ENCODE data around the gene KCNMB2. TPM values are rescaled to one million over a fixed set of nuclear protein-coding genes. Genes with fewer than 3 reads are reported as not detected.

KCNMB2 gene
- total RNA-seq, 1 donor from 2014 or later = not detected

DNA sequence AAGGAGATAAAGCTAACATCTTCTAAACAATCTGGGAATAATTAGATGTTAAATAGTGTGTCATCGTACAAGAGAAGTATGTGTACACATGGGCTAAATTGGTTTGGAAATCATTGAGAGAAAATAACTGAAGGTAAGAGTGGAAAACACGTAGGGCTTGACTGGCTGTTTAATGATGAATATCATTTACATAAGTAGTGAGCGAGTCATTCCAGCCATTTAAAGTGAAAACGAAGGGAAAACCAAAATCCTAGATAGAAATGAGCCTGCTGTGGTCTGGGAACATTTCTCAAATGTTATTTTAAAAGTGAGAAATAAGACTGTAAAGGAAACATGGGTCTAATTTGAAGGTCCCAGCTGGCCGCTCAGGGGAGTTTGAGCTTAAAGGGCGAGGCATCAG, 41.9 kb upstream of the KCNMB2 start:
- Histone ChIP-seq H3K4me1 (no peaks in the 10 kb centered on the region), H3K27ac (no peak overlapping the region), H3K36me3 (no peaks in the 10 kb centered on the region), H3K9me3 (no peaks in the 10 kb centered on the region), H3K4me3 (no peak overlapping the region), H3K27me3 (no peaks in the 10 kb centered on the region)
- TF ChIP-seq, protein P1, sequence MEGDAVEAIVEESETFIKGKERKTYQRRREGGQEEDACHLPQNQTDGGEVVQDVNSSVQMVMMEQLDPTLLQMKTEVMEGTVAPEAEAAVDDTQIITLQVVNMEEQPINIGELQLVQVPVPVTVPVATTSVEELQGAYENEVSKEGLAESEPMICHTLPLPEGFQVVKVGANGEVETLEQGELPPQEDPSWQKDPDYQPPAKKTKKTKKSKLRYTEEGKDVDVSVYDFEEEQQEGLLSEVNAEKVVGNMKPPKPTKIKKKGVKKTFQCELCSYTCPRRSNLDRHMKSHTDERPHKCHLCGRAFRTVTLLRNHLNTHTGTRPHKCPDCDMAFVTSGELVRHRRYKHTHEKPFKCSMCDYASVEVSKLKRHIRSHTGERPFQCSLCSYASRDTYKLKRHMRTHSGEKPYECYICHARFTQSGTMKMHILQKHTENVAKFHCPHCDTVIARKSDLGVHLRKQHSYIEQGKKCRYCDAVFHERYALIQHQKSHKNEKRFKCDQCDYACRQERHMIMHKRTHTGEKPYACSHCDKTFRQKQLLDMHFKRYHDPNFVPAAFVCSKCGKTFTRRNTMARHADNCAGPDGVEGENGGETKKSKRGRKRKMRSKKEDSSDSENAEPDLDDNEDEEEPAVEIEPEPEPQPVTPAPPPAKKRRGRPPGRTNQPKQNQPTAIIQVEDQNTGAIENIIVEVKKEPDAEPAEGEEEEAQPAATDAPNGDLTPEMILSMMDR (IDR thresholded peaks at IDR 0.05) = no peak
- intact Hi-C loops (cut with DNase I) = no loop called here
- DNase-seq (ENCODE audit: low spot score in 2 of 2) = no peak

DNA sequence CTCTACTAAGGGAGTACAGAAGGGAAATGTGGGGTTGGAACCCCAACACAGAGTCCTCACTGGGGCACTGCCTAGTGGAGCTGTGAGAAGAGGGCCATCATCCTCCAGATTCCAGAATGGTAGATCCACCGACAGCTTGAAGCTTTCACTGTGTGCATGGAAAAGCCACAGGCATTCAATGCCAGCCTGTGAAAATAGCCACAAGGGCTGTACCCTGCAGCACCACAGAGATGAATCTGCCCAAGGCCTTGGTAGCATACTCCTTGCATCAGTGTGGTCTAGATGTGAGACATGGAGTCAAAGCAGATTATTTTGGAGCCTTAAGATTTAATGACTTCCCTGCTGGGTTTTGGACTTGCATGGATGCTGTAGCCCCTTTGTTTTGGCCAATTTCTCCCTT, 39.3 kb upstream of the KCNMB2 start:
- intact Hi-C loops (cut with DNase I) = no loop called here
- Histone ChIP-seq H3K36me3 (no peaks in the 10 kb centered on the region), H3K4me1 (no peaks in the 10 kb centered on the region), H3K27ac (no peak overlapping the region), H3K9me3 (no peaks in the 10 kb centered on the region), H3K27me3 (no peaks in the 10 kb centered on the region), H3K4me3 (no peak overlapping the region)
- TF ChIP-seq, protein P1 (IDR thresholded peaks at IDR 0.05) = no peak
- DNase-seq (ENCODE audit: low spot score in 2 of 2) = no peak

DNA sequence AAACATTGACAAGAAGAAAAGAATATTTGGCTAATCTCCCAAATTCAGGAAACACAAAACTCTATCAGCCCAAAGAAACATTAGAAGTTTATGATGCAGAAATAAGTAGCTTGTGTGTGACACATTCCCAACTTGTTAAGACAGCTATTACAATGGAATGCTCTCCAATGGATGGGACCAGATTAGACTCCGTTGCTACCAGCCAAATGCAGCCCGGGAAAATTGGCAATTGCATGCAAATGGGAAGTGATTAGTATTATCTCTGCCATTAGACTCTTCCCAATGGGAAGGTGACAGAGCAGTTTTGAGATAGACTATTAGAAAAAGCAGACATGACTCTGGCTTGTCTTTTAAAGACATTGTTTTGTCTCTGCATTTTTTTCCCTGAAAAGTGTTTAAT, 37.4 kb upstream of the KCNMB2 start:
- Histone ChIP-seq H3K4me1 (no peaks in the 10 kb centered on the region), H3K36me3 (no peaks in the 10 kb centered on the region), H3K9me3 (no peaks in the 10 kb centered on the region), H3K27me3 (no peaks in the 10 kb centered on the region), H3K27ac (no peak overlapping the region), H3K4me3 (no peak overlapping the region)
- TF ChIP-seq, protein P1 (IDR thresholded peaks at IDR 0.05) = no peak
- DNase-seq (ENCODE audit: low spot score in 2 of 2) = no peak
- intact Hi-C loops (cut with DNase I) = no loop called here

DNA sequence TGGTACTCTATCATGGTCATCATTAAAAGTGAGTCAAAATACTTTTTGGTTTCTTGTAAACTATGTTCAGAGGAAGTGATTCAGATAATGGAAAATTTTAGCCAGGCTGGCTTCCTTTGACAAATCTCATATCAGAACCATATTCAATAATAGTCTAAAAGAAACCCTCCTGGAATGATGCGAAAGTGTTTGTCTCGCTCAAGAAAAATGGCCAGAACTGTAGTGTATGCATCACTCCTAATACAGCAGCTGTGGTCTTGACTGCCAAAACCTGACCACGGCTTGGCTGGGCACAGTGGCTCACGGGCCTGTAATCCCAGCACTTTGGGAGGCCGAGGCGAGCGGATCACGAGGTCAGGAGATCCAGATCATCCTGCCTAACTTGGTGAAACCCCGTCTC, 35.6 kb upstream of the KCNMB2 start:
- intact Hi-C loops (cut with DNase I) = no loop called here
- TF ChIP-seq, protein P1 (IDR thresholded peaks at IDR 0.05) = no peak
- Histone ChIP-seq H3K36me3 (no peaks in the 10 kb centered on the region), H3K9me3 (no peaks in the 10 kb centered on the region), H3K27me3 (no peaks in the 10 kb centered on the region), H3K4me1 (no peaks in the 10 kb centered on the region), H3K4me3 (no peak overlapping the region), H3K27ac (no peak overlapping the region)
- no peak for DNase-seq (ENCODE audit: low spot score in 2 of 2)

DNA sequence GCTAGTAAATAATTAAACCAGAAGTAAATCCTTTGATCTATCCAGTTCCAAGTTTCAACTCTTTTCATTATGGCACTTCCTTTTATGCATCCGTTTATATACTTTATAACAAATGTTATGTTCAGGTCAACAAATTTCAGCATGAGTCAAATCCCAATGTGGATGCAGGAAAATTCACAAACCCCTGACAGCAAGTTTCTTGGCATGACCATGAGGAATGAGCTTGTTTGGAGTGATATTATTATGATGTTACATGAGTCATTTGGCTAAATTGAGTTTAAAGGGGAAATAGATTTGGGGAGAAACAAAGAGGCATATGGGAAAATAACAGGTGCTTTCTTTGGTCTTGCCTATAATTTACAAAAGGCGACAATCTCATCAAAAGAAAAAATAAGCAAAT, 32.1 kb upstream of the KCNMB2 start:
- Histone ChIP-seq H3K36me3 (no peaks in the 10 kb centered on the region), H3K27ac (no peak overlapping the region), H3K27me3 (no peaks in the 10 kb centered on the region), H3K4me3 (no peak overlapping the region), H3K4me1 (no peaks in the 10 kb centered on the region), H3K9me3 (no peaks in the 10 kb centered on the region)
- intact Hi-C loops (cut with DNase I) = no loop called here
- TF ChIP-seq, protein P1 (IDR thresholded peaks at IDR 0.05) = no peak
- DNase-seq (ENCODE audit: low spot score in 2 of 2) = no peak

DNA sequence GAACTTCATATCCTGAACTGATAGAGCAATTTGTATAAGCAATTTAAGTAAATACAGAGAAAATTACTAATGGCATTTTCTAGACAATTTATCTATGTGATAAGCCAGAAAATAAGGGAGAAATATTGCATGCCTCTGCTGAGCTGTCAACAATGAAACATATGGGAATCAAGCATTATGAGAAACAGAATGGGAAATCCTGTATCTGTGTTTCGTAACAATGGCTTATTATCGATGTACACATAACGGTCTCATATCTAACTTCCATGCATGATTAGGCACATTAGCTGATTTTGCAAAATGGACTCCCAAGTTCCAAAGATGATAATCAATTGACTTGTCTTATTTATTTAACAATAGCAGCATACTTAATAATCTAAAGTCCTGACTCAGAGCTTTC, 30.4 kb upstream of the KCNMB2 start:
- intact Hi-C loops (cut with DNase I) = no loop called here
- no peak for DNase-seq (ENCODE audit: low spot score in 2 of 2)
- no peaks in the 10 kb centered on the region for H3K36me3 ChIP-seq
- no peak overlapping the region for H3K27ac ChIP-seq
- no peaks in the 10 kb centered on the region for H3K27me3 ChIP-seq
- H3K9me3 ChIP-seq = no peaks in the 10 kb centered on the region
- no peaks in the 10 kb centered on the region for H3K4me1 ChIP-seq
- no peak overlapping the region for H3K4me3 ChIP-seq
- TF ChIP-seq, protein P1 (IDR thresholded peaks at IDR 0.05) = no peak

Measured in ascending aorta (tissue), 2 donors.